SK-MEL-5 (cell line): ENCODE measurements around the gene SLC35B2. TPM values are rescaled to one million over a fixed set of nuclear protein-coding genes. Genes with fewer than 3 reads are reported as not detected.

ENCODE experiments used
- DNase-seq: peaks from one replicate; pipeline ENCODE4 v3.0.0-alpha.2; 2016; ENCODE audit warnings: low read depth, low spot score
- in situ Hi-C: cut with HindIII; loops from 2 replicates; pipeline ENCODE4 v1.10.0; 2016; ENCODE audit warnings: low sequenced_read_pairs, high pct_unique_total_duplicates, low pct_unique_long_range_greater_than_20kb
- small RNA-seq, 2 experiments: library from RNA; depleted of rRNA; stranded (forward); fragments of <200 nt; gene quantifications; one replicate each; pipeline ENCODE3, GENCODE V24; 2014
- total RNA-seq: library from RNA; depleted of rRNA; stranded (reverse); fragments of >200 nt; shearing (Covaris generic); gene quantifications from 2 replicates; pipeline ENCODE4 v1.2.3, GENCODE V29; 2014; rRNA removed

The SLC35B2 gene
- total RNA-seq, 1 experiment from 2014 or later: 334 TPM

GRCh38 chr6:44219815-44220784 is 37.2 kb downstream of the SLC35B2 start:
- in situ Hi-C loops: no loop called here
- DNase-seq: no peak

GRCh38 chr6:44219053-44219814 is 38.1 kb downstream of the SLC35B2 start:
- DNase-seq: no peak
- in situ Hi-C loops: no loop called here

GRCh38 chr6:44217332-44218143 is 39.8 kb downstream of the SLC35B2 start:
- in situ Hi-C loops: no loop called here
- no peak for DNase-seq

GRCh38 chr6:44216677-44217331 is 40.5 kb downstream of the SLC35B2 start, which contains the start of gene MYMX:
Gene MYMX (plus strand): TSS chr6:44216926. CDS start chr6:44217472, 546 bp downstream.
- in situ Hi-C loops: no loop called here
- no peak for DNase-seq

GRCh38 chr6:44214307-44214706 is 43.0 kb downstream of the SLC35B2 start:
- no peak for DNase-seq
- in situ Hi-C loops: no loop called here

- in situ Hi-C loops: no loop called here
- DNase-seq: no peak
Observed at GRCh38 chr6:44211284-44211683, 46.0 kb downstream of the SLC35B2 start.

GRCh38 chr6:44207966-44208365 is 49.4 kb downstream of the SLC35B2 start:
- no peak for DNase-seq
- in situ Hi-C loops: no loop called here

Small RNAs within 50 kb of the gene (small RNA-seq; reads per million reads assigned to genes)
- gene RN7SL811P: 0 reads per million in 2 experiments

Other genes with a start within 250 kb of the SLC35B2 start
- gene MRPL14, start 130.1 kb downstream of the SLC35B2 start, total RNA-seq: 60.0 and 61.2 TPM in 2 replicates
- gene TMEM63B, start 130.0 kb downstream of the SLC35B2 start, total RNA-seq: 23.6 and 27.6 TPM in 2 replicates
- gene CAPN11, start 98.7 kb downstream of the SLC35B2 start, total RNA-seq: not detected in 2 replicates
- gene MYMX, start 40.6 kb downstream of the SLC35B2 start, total RNA-seq: not detected in 2 replicates
- gene SLC29A1, start 33.9 kb downstream of the SLC35B2 start, total RNA-seq: 8.6 and 9.3 TPM in 2 replicates
- gene HSP90AB1, start 10.4 kb downstream of the SLC35B2 start, total RNA-seq: 1,764 and 1,784 TPM in 2 replicates
- gene NFKBIE, start 8.0 kb upstream of the SLC35B2 start, total RNA-seq: 11.6 and 12.5 TPM in 2 replicates
- gene TMEM151B, start 12.9 kb upstream of the SLC35B2 start, total RNA-seq: 0.05 and 0.16 TPM in 2 replicates
- gene AARS2, start 55.8 kb upstream of the SLC35B2 start, total RNA-seq: 21.7 and 22.2 TPM in 2 replicates
- 0.53 and 0.74 TPM in 2 replicates for gene SPATS1, start 85.1 kb upstream of the SLC35B2 start, total RNA-seq
- 24.6 and 24.9 TPM in 2 replicates for gene CDC5L, start 130.2 kb upstream of the SLC35B2 start, total RNA-seq